HepG2 (cell line): Measurements from ENCODE around the gene NLGN2. TPM values are rescaled to one million over a fixed set of nuclear protein-coding genes. Genes with fewer than 3 reads are reported as not detected.
A peak's percentile ranks its signal among the peaks of the same experiment; 100 is the strongest.

Experiments
- DMAP1 ChIP-seq: IDR thresholded peaks from 2 replicates; pipeline ENCODE4 v1.6.1; 2016
- JDP2 ChIP-seq: sonication (generic); formaldehyde crosslinking; IDR thresholded peaks from 2 replicates; pipeline ENCODE4 v1.8.1; 2022; ENCODE audit warnings: missing genetic modification reagents, borderline replicate concordance
- KAT7 ChIP-seq: IDR thresholded peaks from 2 replicates; pipeline ENCODE4 v1.6.1; 2018; ENCODE audit warnings: borderline replicate concordance, missing compliant biosample characterization
- KLF12 ChIP-seq: sonication (generic); formaldehyde crosslinking; IDR thresholded peaks from 2 replicates; pipeline ENCODE4 v1.4.0; 2020; ENCODE audit warnings: missing genetic modification reagents, borderline replicate concordance
- MXI1 ChIP-seq: IDR thresholded peaks from 3 replicates; pipeline ENCODE4 v1.6.1; 2012; ENCODE audit warnings: low read depth, low read length, inconsistent platforms, borderline replicate concordance
- NFYB ChIP-seq: sonication (generic); formaldehyde crosslinking; IDR thresholded peaks from 2 replicates; pipeline ENCODE4 v1.4.0; 2020; ENCODE audit warnings: missing genetic modification reagents
- THAP8 ChIP-seq: sonication (generic); formaldehyde crosslinking; IDR thresholded peaks from 2 replicates; pipeline ENCODE4 v1.5.1; 2020; ENCODE audit warnings: missing genetic modification reagents, mild to moderate bottlenecking, borderline replicate concordance
- YEATS2 ChIP-seq: sonication (generic); formaldehyde crosslinking; IDR thresholded peaks from 2 replicates; pipeline ENCODE4 v1.4.0; 2020; ENCODE audit warnings: missing genetic modification reagents, borderline replicate concordance
- YY1 ChIP-seq: IDR thresholded peaks from 2 replicates; pipeline ENCODE4 v1.6.1; 2011; ENCODE audit warnings: low read length, low read depth, moderate library complexity, mild to moderate bottlenecking; ENCODE audit not compliant: insufficient read depth, insufficient replicate concordance
- ZBTB43 ChIP-seq: sonication (generic); formaldehyde crosslinking; conservative IDR thresholded peaks from 2 replicates; pipeline ENCODE4 v1.4.0; 2020; ENCODE audit warnings: missing genetic modification reagents
- ZFP37 ChIP-seq: sonication (generic); formaldehyde crosslinking; IDR thresholded peaks from 2 replicates; pipeline ENCODE4 v1.4.0; 2020; ENCODE audit warnings: missing genetic modification reagents, borderline replicate concordance
- ZKSCAN1 ChIP-seq: fragments of 150-350 bp; IDR thresholded peaks from 2 replicates; pipeline ENCODE4 v1.6.1; 2014; ENCODE audit warnings: low read length
- ZNF121 ChIP-seq: sonication (generic); formaldehyde crosslinking; IDR thresholded peaks from 2 replicates; pipeline ENCODE4 v1.5.0; 2020; ENCODE audit warnings: mild to moderate bottlenecking, missing genetic modification reagents
- ZNF503 ChIP-seq: sonication (generic); formaldehyde crosslinking; IDR thresholded peaks from 2 replicates; pipeline ENCODE4 v1.4.0; 2020; ENCODE audit warnings: missing genetic modification reagents
- ZNF510 ChIP-seq: sonication (generic); formaldehyde crosslinking; IDR thresholded peaks from 2 replicates; pipeline ENCODE4 v1.4.0; 2020; ENCODE audit warnings: low read depth, mild to moderate bottlenecking, missing genetic modification reagents
- ZNF564 ChIP-seq: sonication (generic); formaldehyde crosslinking; IDR thresholded peaks from 2 replicates; pipeline ENCODE4 v1.8.1; 2023; ENCODE audit warnings: mild to moderate bottlenecking, missing genetic modification reagents
- ZNF598 ChIP-seq: sonication (generic); formaldehyde crosslinking; IDR thresholded peaks from 2 replicates; pipeline ENCODE4 v1.5.1; 2020; ENCODE audit warnings: mild to moderate bottlenecking, missing genetic modification reagents, borderline replicate concordance
- ZNF691 ChIP-seq: sonication (generic); formaldehyde crosslinking; IDR thresholded peaks from 2 replicates; pipeline ENCODE4 v1.4.0; 2020; ENCODE audit warnings: missing genetic modification reagents, low read depth, mild to moderate bottlenecking, borderline replicate concordance
- ZNF773 ChIP-seq: sonication (generic); formaldehyde crosslinking; IDR thresholded peaks from 2 replicates; pipeline ENCODE4 v1.4.0; 2020; ENCODE audit warnings: missing genetic modification reagents, borderline replicate concordance
- ZNF788 ChIP-seq: sonication (generic); formaldehyde crosslinking; IDR thresholded peaks from 2 replicates; pipeline ENCODE4 v1.5.0; 2020; ENCODE audit warnings: mild to moderate bottlenecking, missing genetic modification reagents, borderline replicate concordance
- polyA plus RNA-seq, 8 experiments: library from polyadenylated mRNA; depleted of rRNA in 3 of 8; stranded (reverse) in 7 of 8; unstranded in 1 of 8; fragments of >200 nt; fragmentation: Illumina TruSeq in 4 of 8; extraction: Trizol in 4 of 8; gene quantifications; 2 replicates each; pipeline versions ENCODE4 v1.2.1 to v1.2.3, GENCODE V29; 2011 to 2016; ENCODE audit warnings: low read depth in 4 of 8, missing spikeins in 1 of 8, mixed read lengths in 1 of 8; ENCODE audit not compliant: insufficient read depth in 1 of 8
- total RNA-seq, 5 experiments: library from RNA; depleted of rRNA; stranded (reverse); fragments of >200 nt; fragmentation: Illumina TruSeq; extraction: Trizol; gene quantifications; 2 replicates each; pipeline ENCODE4 v1.2.3, GENCODE V29; 2016; ENCODE audit warnings: low read depth in 1 of 5
- TF ChIP-seq, protein P1 (sequence below): sonication (generic); formaldehyde crosslinking; IDR thresholded peaks from 2 replicates; pipeline ENCODE4 v1.5.1; 2020; ENCODE audit warnings: mild to moderate bottlenecking, moderate library complexity, missing genetic modification reagents
- TF ChIP-seq, protein P2 (sequence below): IDR thresholded peaks from 2 replicates; pipeline ENCODE4 v1.6.1; 2012; ENCODE audit warnings: inconsistent platforms
- TF ChIP-seq, protein P3 (sequence below): sonication (generic); formaldehyde crosslinking; IDR thresholded peaks from 2 replicates; pipeline ENCODE4 v1.8.0; 2022; ENCODE audit warnings: mild to moderate bottlenecking, missing genetic modification reagents, borderline replicate concordance

NLGN2 gene
- total and polyA plus RNA-seq, 2 of the 13 experiments (the other 11 are each of a cell fraction or from before 2014, with no cell fraction given) = 1.9 to 11.0 TPM

DNA sequence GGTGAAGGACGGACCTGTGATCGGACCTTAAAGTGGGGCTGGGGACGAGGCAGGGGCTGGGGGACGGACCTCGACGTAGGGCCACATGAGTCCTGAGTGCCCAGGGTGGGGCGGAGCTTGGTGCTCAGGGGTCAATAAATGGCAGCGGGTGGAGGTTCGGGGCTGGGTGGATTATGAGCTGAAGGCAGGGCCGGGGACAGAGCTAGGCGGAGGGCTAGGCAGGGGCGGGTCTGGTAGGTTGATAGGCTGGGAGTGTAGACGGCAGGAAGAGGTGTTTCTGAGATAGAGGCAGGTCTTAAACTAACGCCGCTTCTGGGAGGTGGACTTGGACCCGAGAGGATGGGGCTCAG is 37.9 kb downstream of the NLGN2 start (continued):
- TF ChIP-seq, protein P1, sequence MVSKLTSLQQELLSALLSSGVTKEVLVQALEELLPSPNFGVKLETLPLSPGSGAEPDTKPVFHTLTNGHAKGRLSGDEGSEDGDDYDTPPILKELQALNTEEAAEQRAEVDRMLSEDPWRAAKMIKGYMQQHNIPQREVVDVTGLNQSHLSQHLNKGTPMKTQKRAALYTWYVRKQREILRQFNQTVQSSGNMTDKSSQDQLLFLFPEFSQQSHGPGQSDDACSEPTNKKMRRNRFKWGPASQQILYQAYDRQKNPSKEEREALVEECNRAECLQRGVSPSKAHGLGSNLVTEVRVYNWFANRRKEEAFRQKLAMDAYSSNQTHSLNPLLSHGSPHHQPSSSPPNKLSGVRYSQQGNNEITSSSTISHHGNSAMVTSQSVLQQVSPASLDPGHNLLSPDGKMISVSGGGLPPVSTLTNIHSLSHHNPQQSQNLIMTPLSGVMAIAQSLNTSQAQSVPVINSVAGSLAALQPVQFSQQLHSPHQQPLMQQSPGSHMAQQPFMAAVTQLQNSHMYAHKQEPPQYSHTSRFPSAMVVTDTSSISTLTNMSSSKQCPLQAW = no peak
- TF ChIP-seq ZNF788 (CRISPR knock-in tag) (0 out of 2 replicates have a peak, but pooled peaks have one; percentile 5), ZNF773 (CRISPR knock-in tag) (no peak), KAT7 (CRISPR knock-in tag) (no peak), ZKSCAN1 (no peak), ZFP37 (CRISPR knock-in tag) (0 out of 2 replicates have a peak, but pooled peaks have one; percentile 31), DMAP1 (CRISPR knock-in tag) (no peak), NFYB (CRISPR knock-in tag) (peak; percentile 1; the same call in 1 of the 2 replicates), ZNF598 (CRISPR knock-in tag) (0 out of 2 replicates have a peak, but pooled peaks have one; percentile 11), JDP2 (CRISPR knock-in tag) (no peak), THAP8 (CRISPR knock-in tag) (no peak), MXI1 (peak; percentile 9; the same call in 1 of the 3 replicates), KLF12 (CRISPR knock-in tag) (no peak), YEATS2 (CRISPR knock-in tag) (no peak), ZNF564 (CRISPR knock-in tag) (0 out of 2 replicates have a peak, but pooled peaks have one; percentile 34), ZNF691 (CRISPR knock-in tag) (no peak), ZNF121 (CRISPR knock-in tag) (0 out of 2 replicates have a peak, but pooled peaks have one; percentile 48), ZNF510 (CRISPR knock-in tag) (no peak), ZNF503 (CRISPR knock-in tag) (peak; percentile 40; the same call in 1 of the 2 replicates), ZBTB43 (peak; percentile 46; the same call in 1 of the 2 replicates), YY1 (peak; percentile 21)
- TF ChIP-seq, protein P2, sequence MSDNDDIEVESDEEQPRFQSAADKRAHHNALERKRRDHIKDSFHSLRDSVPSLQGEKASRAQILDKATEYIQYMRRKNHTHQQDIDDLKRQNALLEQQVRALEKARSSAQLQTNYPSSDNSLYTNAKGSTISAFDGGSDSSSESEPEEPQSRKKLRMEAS = 0 out of 2 replicates have a peak, but pooled peaks have one; percentile 34
- TF ChIP-seq, protein P3, sequence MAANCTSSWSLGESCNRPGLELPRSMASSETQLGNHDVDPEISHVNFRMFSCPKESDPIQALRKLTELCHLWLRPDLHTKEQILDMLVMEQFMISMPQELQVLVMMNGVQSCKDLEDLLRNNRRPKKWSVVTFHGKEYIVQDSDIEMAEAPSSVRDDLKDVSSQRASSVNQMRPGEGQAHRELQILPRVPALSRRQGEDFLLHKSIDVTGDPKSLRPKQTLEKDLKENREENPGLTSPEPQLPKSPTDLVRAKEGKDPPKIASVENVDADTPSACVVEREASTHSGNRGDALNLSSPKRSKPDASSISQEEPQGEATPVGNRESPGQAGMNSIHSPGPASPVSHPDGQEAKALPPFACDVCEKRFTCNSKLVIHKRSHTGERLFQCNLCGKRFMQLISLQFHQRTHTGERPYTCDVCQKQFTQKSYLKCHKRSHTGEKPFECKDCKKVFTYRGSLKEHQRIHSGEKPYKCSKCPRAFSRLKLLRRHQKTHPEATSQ (CRISPR knock-in tag) = no peak
